H1 (cell line): ENCODE measurements around the gene CBARP.

Experiments used
- GABPA ChIP-seq: IDR thresholded peaks from 2 replicates; pipeline ENCODE4 v1.6.1; 2011; ENCODE audit warnings: mild to moderate bottlenecking, low read length, moderate library complexity, borderline replicate concordance; ENCODE audit not compliant: insufficient read depth
- POLR2AphosphoS5 ChIP-seq: IDR thresholded peaks from 2 replicates; pipeline ENCODE4 v1.6.1; 2011; ENCODE audit warnings: low read depth, low read length
- SP2 ChIP-seq: IDR thresholded peaks from 2 replicates; pipeline ENCODE4 v1.6.1; 2012; ENCODE audit warnings: mild to moderate bottlenecking, low read length, inconsistent platforms

GRCh38 chr19:1248786-1249297, 11.0 kb upstream of the CBARP start:
- TF ChIP-seq SP2, result no peak
- TF ChIP-seq POLR2AphosphoS5, result peak; percentile 79
- no peak for TF ChIP-seq GABPA
